ENCODE results near the gene GOSR2.
"Not testable (repeated sequence)": the region's sequence is repeated elsewhere in the genome, so short reads cannot be mapped to it uniquely, and the experiment has no call there.

The GOSR2 gene

GRCh38 chr17:46917041-46917440 is 5.9 kb upstream of the GOSR2 start:
- in situ Hi-C loops (cut with MboI; ENCODE audit: low pct_unique_long_range_greater_than_20kb, low sequenced_read_pairs, unreplicated experiment), result no loop called here
- DNase-seq (ENCODE audit: low spot score), result no peak
- TF ChIP-seq CTCF (IDR thresholded peaks at IDR 0.05; ENCODE audit: extremely low read depth, insufficient read depth, missing control alignments), result no peak

GRCh38 chr17:46917516-46917915 is 5.4 kb upstream of the GOSR2 start:
- TF ChIP-seq CTCF (IDR thresholded peaks at IDR 0.05; ENCODE audit: extremely low read depth, insufficient read depth, missing control alignments), result no peak
- no peak for DNase-seq (ENCODE audit: low spot score)
- in situ Hi-C loops (cut with MboI; ENCODE audit: low pct_unique_long_range_greater_than_20kb, low sequenced_read_pairs, unreplicated experiment), result no loop called here

GRCh38 chr17:46921962-46922361 is 998 bp upstream of the GOSR2 start:
- in situ Hi-C loops (cut with MboI; ENCODE audit: low pct_unique_long_range_greater_than_20kb, low sequenced_read_pairs, unreplicated experiment); DNase-seq (ENCODE audit: low spot score): not testable (repeated sequence)

- in situ Hi-C loops (cut with MboI; ENCODE audit: low pct_unique_long_range_greater_than_20kb, low sequenced_read_pairs, unreplicated experiment), result no loop called here
- no peak for TF ChIP-seq CTCF (IDR thresholded peaks at IDR 0.05; ENCODE audit: extremely low read depth, insufficient read depth, missing control alignments)
- no peak for DNase-seq (ENCODE audit: low spot score)
Observed at GRCh38 chr17:46922487-46922803, 515 bp upstream of the GOSR2 start.

GRCh38 chr17:46925185-46925868 is 2.4 kb downstream of the GOSR2 start:
- no peak for DNase-seq (ENCODE audit: low spot score)
- in situ Hi-C loops (cut with MboI; ENCODE audit: low pct_unique_long_range_greater_than_20kb, low sequenced_read_pairs, unreplicated experiment), result no loop called here
- TF ChIP-seq CTCF (IDR thresholded peaks at IDR 0.05; ENCODE audit: extremely low read depth, insufficient read depth, missing control alignments), result no peak

GRCh38 chr17:46928467-46929261 is 5.7 kb downstream of the GOSR2 start:
- TF ChIP-seq CTCF (IDR thresholded peaks at IDR 0.05; ENCODE audit: extremely low read depth, insufficient read depth, missing control alignments), result no peak
- DNase-seq (ENCODE audit: low spot score), result no peak
- in situ Hi-C loops (cut with MboI; ENCODE audit: low pct_unique_long_range_greater_than_20kb, low sequenced_read_pairs, unreplicated experiment), result no loop called here

GRCh38 chr17:46929413-46929812 is 6.5 kb downstream of the GOSR2 start:
- no peak for TF ChIP-seq CTCF (IDR thresholded peaks at IDR 0.05; ENCODE audit: extremely low read depth, insufficient read depth, missing control alignments)
- no peak for DNase-seq (ENCODE audit: low spot score)
- in situ Hi-C loops (cut with MboI; ENCODE audit: low pct_unique_long_range_greater_than_20kb, low sequenced_read_pairs, unreplicated experiment), result no loop called here

Data from GM13977 (cell line).